Fibroblast of mammary gland (primary cell): ENCODE results near the gene SLC10A3.

ENCODE experiments used
- DNase-seq: peaks from one replicate; pipeline ENCODE4 v3.0.0-alpha.2; 2010; ENCODE audit warnings: low read depth
- H3K4me3 ChIP-seq: 2 replicates; pipeline ENCODE4 v1.5.1; 2011; ENCODE audit warnings: low read depth, mild to moderate bottlenecking, low read length, moderate library complexity; ENCODE audit not compliant: control insufficient read depth
- CTCF ChIP-seq: conservative IDR thresholded peaks from 2 replicates; pipeline ENCODE4 v1.5.1; 2011; ENCODE audit warnings: low read depth, low read length, inconsistent platforms; ENCODE audit not compliant: control insufficient read depth, insufficient read depth

Gene SLC10A3

GRCh38 chrX:154516656-154517100 lies 26.2 kb upstream of the SLC10A3 start:
- DNase-seq = peak; percentile 71
- TF ChIP-seq CTCF = no peak
- peak overlapping the region; percentile 51 for H3K4me3 ChIP-seq

- no peak for TF ChIP-seq CTCF
- peak within 1 kb of the TSS; percentile 65 for H3K4me3 ChIP-seq
- DNase-seq = peak; percentile 83
Observed at GRCh38 chrX:154515966-154516655, 25.7 kb upstream of the SLC10A3 start, which contains the start of gene FAM3A. Gene FAM3A (minus strand): TSS chrX:154516232. CDS start chrX:154515772, 460 bp downstream.

- DNase-seq = no peak
- TF ChIP-seq CTCF = no peak
- H3K4me3 ChIP-seq = peak overlapping the region; percentile 65
Observed at GRCh38 chrX:154515090-154515965, 24.9 kb upstream of the SLC10A3 start.

- no peak for DNase-seq
- TF ChIP-seq CTCF = no peak
- no peak overlapping the region for H3K4me3 ChIP-seq
Observed at GRCh38 chrX:154513716-154514115, 23.3 kb upstream of the SLC10A3 start.

GRCh38 chrX:154512879-154513553 lies 22.6 kb upstream of the SLC10A3 start:
- no peak for TF ChIP-seq CTCF
- no peak overlapping the region for H3K4me3 ChIP-seq
- DNase-seq = no peak

GRCh38 chrX:154511761-154512160 lies 21.3 kb upstream of the SLC10A3 start:
- TF ChIP-seq CTCF = no peak
- no peak overlapping the region for H3K4me3 ChIP-seq
- no peak for DNase-seq
